Neural cell (in vitro differentiated cells): Measurements from ENCODE around the gene PLPP3. TPM values are rescaled to one million over a fixed set of nuclear protein-coding genes. Genes with fewer than 3 reads are reported as not detected.

Source experiments
- H2AFZ ChIP-seq: fragments of 200-600, 300-800 bp; sonication (generic), shearing (Covaris generic); 2 replicates; pipeline ENCODE4 v1.6.0; 2014; ENCODE audit warnings: low read depth, mild to moderate bottlenecking, antibody characterized with exemption, low read length, moderate library complexity
- H3F3A ChIP-seq: fragments of 200-600 bp; shearing (Covaris generic); 2 replicates; pipeline ENCODE4 v1.6.1; 2016; ENCODE audit warnings: mild to moderate bottlenecking, moderate library complexity, mixed read lengths, antibody characterized with exemption, low read length; ENCODE audit not compliant: insufficient read depth, poor library complexity, severe bottlenecking
- H3K27ac ChIP-seq: fragments of 200-600, 300-800 bp; sonication (generic), shearing (Covaris generic); 2 replicates; pipeline ENCODE4 v1.5.1; 2014; ENCODE audit warnings: mild to moderate bottlenecking, low read length, moderate library complexity
- H3K27me3 ChIP-seq: fragments of 300-800, 200-600 bp; sonication (generic), shearing (Covaris generic); 2 replicates; pipeline ENCODE4 v1.6.0; 2014; ENCODE audit warnings: mild to moderate bottlenecking, low read depth, low read length, moderate library complexity; ENCODE audit not compliant: insufficient read depth
- H3K36me3 ChIP-seq: fragments of 300-800, 200-600 bp; sonication (generic), shearing (Covaris generic); 2 replicates; pipeline ENCODE4 v1.5.1; 2014; ENCODE audit warnings: mild to moderate bottlenecking, antibody characterized with exemption, low read length, moderate library complexity; ENCODE audit not compliant: insufficient read depth
- H3K4me2 ChIP-seq: fragments of 300-800, 200-600 bp; sonication (generic), shearing (Covaris generic); 2 replicates; pipeline ENCODE4 v1.6.0; 2014; ENCODE audit warnings: mild to moderate bottlenecking, low read length
- H3K4me3 ChIP-seq: fragments of 300-800, 200-600 bp; sonication (generic), shearing (Covaris generic); 2 replicates; pipeline ENCODE4 v1.5.1; 2014; ENCODE audit warnings: mild to moderate bottlenecking, low read length, moderate library complexity
- H3K79me2 ChIP-seq: fragments of 200-600 bp; shearing (Covaris generic); replicated peaks from 2 replicates; pipeline ENCODE4 v1.6.0; 2014; ENCODE audit warnings: mild to moderate bottlenecking, low read length, moderate library complexity; ENCODE audit not compliant: insufficient read depth
- H3K9ac ChIP-seq: fragments of 300-800, 200-600 bp; sonication (generic), shearing (Covaris generic); 2 replicates; pipeline ENCODE4 v1.6.1; 2016; ENCODE audit warnings: mild to moderate bottlenecking, low read length, mixed read lengths
- H3K9me2 ChIP-seq: fragments of 200-600 bp; shearing (Covaris generic); 2 replicates; pipeline ENCODE4 v1.6.1; 2016; ENCODE audit warnings: mild to moderate bottlenecking, low read length, mixed read lengths; ENCODE audit not compliant: insufficient read depth
- H3K9me3 ChIP-seq: fragments of 200-600, 300-800 bp; sonication (generic), shearing (Covaris generic); 2 replicates; pipeline ENCODE4 v1.6.1; 2016; ENCODE audit warnings: mild to moderate bottlenecking, mixed run types, low read length, moderate library complexity, mixed read lengths
- H4K20me1 ChIP-seq: fragments of 200-600 bp; shearing (Covaris generic); 2 replicates; pipeline ENCODE4 v1.6.1; 2016; ENCODE audit warnings: mild to moderate bottlenecking, mixed run types; ENCODE audit not compliant: insufficient read depth
- EP300 ChIP-seq: fragments of 450-650 bp; conservative IDR thresholded peaks from 2 replicates; pipeline ENCODE4 v1.6.1; 2014; ENCODE audit warnings: antibody characterized with exemption, mild to moderate bottlenecking, moderate library complexity; ENCODE audit not compliant: poor library complexity, severe bottlenecking
- EZH2 ChIP-seq: fragments of 200-600, 300-800 bp; shearing (Covaris generic), sonication (generic); IDR thresholded peaks from 2 replicates; pipeline ENCODE4 v1.6.1; 2014; ENCODE audit warnings: antibody characterized with exemption, low read length, borderline replicate concordance, mild to moderate bottlenecking; ENCODE audit not compliant: insufficient read depth, poor library complexity, severe bottlenecking
- MXI1 ChIP-seq: fragments of 450-650 bp; conservative IDR thresholded peaks from 2 replicates; pipeline ENCODE4 v1.6.1; 2014; ENCODE audit warnings: antibody characterized with exemption, mild to moderate bottlenecking; ENCODE audit not compliant: poor library complexity, severe bottlenecking
- POLR2AphosphoS5 ChIP-seq: IDR thresholded peaks from 2 replicates; pipeline ENCODE4 v1.6.1; 2012
- RAD21 ChIP-seq: fragments of 450-650 bp; conservative IDR thresholded peaks from 2 replicates; pipeline ENCODE4 v1.6.1; 2014; ENCODE audit warnings: antibody characterized with exemption, mild to moderate bottlenecking, moderate library complexity
- SMC3 ChIP-seq: fragments of 450-650 bp; conservative IDR thresholded peaks from 2 replicates; pipeline ENCODE4 v1.6.1; 2014; ENCODE audit warnings: antibody characterized with exemption, mild to moderate bottlenecking, moderate library complexity; ENCODE audit not compliant: poor library complexity
- TAF1 ChIP-seq: IDR thresholded peaks from 2 replicates; pipeline ENCODE4 v1.6.1; 2012; ENCODE audit warnings: low read depth
- polyA minus RNA-seq: library from RNA; depleted of rRNA, polyadenylated mRNA; stranded (reverse); fragments of >200 nt; gene quantifications from 2 replicates; pipeline ENCODE4 v1.2.3, GENCODE V29; 2014
- polyA plus RNA-seq: library from polyadenylated mRNA; depleted of rRNA; stranded (reverse); fragments of >200 nt; gene quantifications from 2 replicates; pipeline ENCODE4 v1.2.3, GENCODE V29; 2014
- TF ChIP-seq, protein P1 (sequence below): fragments of 450-650 bp; IDR thresholded peaks from 2 replicates; pipeline ENCODE4 v1.5.1; 2014; ENCODE audit warnings: antibody characterized with exemption, mild to moderate bottlenecking, moderate library complexity; ENCODE audit not compliant: poor library complexity, severe bottlenecking
- TF ChIP-seq, protein P2 (sequence below): IDR thresholded peaks from 2 replicates; pipeline ENCODE4 v1.6.1; 2012; ENCODE audit warnings: borderline replicate concordance

PLPP3 gene
- polyA plus RNA-seq (1.9 and 2.1 TPM in 2 replicates), polyA minus RNA-seq (4.4 and 5.1 TPM in 2 replicates)

DNA sequence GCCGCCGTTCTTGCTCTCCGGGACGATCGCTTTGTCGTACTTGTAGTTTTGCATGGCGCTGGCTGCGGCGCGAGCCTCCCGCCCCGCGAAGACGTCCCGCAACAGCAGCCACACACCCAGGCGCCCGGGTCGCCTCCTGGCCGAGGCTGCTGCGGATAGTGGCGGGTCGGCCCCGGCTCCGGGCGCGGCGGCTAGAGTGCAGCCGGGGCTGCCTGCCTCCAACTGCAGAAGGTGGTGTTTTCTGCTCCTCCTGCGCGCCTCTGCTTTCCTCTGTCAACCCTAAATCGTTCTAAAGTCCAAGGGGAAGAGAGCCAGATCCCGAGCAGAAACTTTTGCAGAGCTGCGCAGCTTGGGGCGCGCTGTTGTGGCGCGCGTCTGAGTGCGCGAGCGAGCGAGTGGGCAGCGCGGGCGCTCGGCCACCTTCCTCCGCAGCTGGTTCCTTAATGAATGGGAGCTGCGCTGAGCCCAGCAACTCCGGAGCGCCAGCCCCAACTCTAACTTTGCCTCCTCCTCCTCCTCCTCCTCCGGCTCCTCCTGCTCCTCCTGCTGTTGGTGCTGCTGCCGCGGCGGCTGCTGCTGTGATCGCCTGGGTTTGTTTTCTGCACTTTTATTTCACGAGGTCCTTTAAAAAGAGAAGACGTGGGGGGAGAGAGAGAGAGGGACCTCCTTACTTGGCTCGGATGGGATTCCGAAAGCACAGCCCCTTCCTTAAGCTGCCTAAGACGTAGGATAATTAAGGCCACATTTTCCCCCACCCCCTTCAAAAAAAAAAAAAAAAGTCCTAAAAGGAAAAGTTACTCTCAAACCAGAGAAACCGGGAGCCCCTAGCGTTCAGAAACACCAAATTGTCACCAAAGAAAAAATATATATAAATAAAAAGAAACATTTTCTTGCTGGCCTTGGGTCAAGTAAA, at the start of gene PLPP3:
PLPP3 (minus strand) TSS at position 601 of the 913 bp plus-strand sequence; CDS start at position 54, 547 bp downstream.
- Histone ChIP-seq H3K9ac (peak within 1 kb of the TSS; percentile 56), H3K9me2 (no peaks in the 10 kb centered on the region), H3K9me3 (no peaks in the 10 kb centered on the region), H3F3A (no peaks in the 10 kb centered on the region), H2AFZ (no peak within 1 kb of the TSS), H3K4me3 (peak within 1 kb of the TSS; percentile 87), H3K4me2 (peak within 1 kb of the TSS; percentile 82), H3K36me3 (no peaks in the 10 kb centered on the region), H3K79me2 (peaks cover 39% of the 10 kb centered on the region), H3K27me3 (no peaks in the 10 kb centered on the region), H3K27ac (no peak within 1 kb of the TSS), H4K20me1 (no peaks in the 10 kb centered on the region)
- TF ChIP-seq RAD21 (peak; percentile 41), POLR2AphosphoS5 (no peak), SMC3 (peak; percentile 59), EZH2 (no peak)
- TF ChIP-seq, protein P1, sequence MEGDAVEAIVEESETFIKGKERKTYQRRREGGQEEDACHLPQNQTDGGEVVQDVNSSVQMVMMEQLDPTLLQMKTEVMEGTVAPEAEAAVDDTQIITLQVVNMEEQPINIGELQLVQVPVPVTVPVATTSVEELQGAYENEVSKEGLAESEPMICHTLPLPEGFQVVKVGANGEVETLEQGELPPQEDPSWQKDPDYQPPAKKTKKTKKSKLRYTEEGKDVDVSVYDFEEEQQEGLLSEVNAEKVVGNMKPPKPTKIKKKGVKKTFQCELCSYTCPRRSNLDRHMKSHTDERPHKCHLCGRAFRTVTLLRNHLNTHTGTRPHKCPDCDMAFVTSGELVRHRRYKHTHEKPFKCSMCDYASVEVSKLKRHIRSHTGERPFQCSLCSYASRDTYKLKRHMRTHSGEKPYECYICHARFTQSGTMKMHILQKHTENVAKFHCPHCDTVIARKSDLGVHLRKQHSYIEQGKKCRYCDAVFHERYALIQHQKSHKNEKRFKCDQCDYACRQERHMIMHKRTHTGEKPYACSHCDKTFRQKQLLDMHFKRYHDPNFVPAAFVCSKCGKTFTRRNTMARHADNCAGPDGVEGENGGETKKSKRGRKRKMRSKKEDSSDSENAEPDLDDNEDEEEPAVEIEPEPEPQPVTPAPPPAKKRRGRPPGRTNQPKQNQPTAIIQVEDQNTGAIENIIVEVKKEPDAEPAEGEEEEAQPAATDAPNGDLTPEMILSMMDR, result peak; percentile 57

DNA sequence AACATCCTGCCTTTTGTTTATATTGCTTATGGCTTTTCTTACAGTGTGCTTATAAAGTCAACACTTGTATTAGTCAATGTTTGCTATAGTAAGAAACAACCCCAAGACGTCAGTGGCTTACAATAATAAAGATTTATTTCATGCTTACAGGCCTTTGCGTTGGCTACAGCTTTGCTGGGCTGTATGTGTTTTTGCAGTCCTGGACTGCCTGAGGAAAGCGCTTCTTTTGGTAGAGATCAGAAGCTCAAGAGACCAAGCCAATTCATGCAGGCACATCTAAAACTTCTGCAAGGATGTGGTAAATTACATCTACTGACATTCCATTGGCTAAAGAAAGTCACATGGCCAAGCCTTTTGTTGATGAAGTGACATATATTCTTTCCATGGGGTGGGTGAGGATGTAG, 48.3 kb upstream of the PLPP3 start:
- no peaks in the 10 kb centered on the region for H3K9me3 ChIP-seq
- no peak overlapping the region for H3K9ac ChIP-seq
- no peak overlapping the region for H3K4me2 ChIP-seq
- no peaks in the 10 kb centered on the region for H3K9me2 ChIP-seq
- H3K4me3 ChIP-seq, result no peak overlapping the region
- H2AFZ ChIP-seq, result no peak overlapping the region
- no peaks in the 10 kb centered on the region for H3K36me3 ChIP-seq
- H3K27ac ChIP-seq, result no peak overlapping the region
- no peaks in the 10 kb centered on the region for H3K27me3 ChIP-seq
- no peaks in the 10 kb centered on the region for H3F3A ChIP-seq
- TF ChIP-seq TAF1, result no peak
- no peak for TF ChIP-seq RAD21
- TF ChIP-seq, protein P1, result no peak
- no peak for TF ChIP-seq SMC3
- TF ChIP-seq, protein P2, sequence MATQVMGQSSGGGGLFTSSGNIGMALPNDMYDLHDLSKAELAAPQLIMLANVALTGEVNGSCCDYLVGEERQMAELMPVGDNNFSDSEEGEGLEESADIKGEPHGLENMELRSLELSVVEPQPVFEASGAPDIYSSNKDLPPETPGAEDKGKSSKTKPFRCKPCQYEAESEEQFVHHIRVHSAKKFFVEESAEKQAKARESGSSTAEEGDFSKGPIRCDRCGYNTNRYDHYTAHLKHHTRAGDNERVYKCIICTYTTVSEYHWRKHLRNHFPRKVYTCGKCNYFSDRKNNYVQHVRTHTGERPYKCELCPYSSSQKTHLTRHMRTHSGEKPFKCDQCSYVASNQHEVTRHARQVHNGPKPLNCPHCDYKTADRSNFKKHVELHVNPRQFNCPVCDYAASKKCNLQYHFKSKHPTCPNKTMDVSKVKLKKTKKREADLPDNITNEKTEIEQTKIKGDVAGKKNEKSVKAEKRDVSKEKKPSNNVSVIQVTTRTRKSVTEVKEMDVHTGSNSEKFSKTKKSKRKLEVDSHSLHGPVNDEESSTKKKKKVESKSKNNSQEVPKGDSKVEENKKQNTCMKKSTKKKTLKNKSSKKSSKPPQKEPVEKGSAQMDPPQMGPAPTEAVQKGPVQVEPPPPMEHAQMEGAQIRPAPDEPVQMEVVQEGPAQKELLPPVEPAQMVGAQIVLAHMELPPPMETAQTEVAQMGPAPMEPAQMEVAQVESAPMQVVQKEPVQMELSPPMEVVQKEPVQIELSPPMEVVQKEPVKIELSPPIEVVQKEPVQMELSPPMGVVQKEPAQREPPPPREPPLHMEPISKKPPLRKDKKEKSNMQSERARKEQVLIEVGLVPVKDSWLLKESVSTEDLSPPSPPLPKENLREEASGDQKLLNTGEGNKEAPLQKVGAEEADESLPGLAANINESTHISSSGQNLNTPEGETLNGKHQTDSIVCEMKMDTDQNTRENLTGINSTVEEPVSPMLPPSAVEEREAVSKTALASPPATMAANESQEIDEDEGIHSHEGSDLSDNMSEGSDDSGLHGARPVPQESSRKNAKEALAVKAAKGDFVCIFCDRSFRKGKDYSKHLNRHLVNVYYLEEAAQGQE, result no peak
- TF ChIP-seq EP300, result no peak
- no peak for TF ChIP-seq EZH2
- TF ChIP-seq POLR2AphosphoS5, result no peak
- TF ChIP-seq MXI1, result no peak
- H4K20me1 ChIP-seq, result no peaks in the 10 kb centered on the region
- no peaks in the 10 kb centered on the region for H3K79me2 ChIP-seq
